ENCODE results near the gene CELSR1. TPM values are rescaled to one million over a fixed set of nuclear protein-coding genes. Genes with fewer than 3 reads are reported as not detected.

Gene CELSR1
- total RNA-seq, 1 experiment from 2014 or later, result 14.2 TPM

DNA sequence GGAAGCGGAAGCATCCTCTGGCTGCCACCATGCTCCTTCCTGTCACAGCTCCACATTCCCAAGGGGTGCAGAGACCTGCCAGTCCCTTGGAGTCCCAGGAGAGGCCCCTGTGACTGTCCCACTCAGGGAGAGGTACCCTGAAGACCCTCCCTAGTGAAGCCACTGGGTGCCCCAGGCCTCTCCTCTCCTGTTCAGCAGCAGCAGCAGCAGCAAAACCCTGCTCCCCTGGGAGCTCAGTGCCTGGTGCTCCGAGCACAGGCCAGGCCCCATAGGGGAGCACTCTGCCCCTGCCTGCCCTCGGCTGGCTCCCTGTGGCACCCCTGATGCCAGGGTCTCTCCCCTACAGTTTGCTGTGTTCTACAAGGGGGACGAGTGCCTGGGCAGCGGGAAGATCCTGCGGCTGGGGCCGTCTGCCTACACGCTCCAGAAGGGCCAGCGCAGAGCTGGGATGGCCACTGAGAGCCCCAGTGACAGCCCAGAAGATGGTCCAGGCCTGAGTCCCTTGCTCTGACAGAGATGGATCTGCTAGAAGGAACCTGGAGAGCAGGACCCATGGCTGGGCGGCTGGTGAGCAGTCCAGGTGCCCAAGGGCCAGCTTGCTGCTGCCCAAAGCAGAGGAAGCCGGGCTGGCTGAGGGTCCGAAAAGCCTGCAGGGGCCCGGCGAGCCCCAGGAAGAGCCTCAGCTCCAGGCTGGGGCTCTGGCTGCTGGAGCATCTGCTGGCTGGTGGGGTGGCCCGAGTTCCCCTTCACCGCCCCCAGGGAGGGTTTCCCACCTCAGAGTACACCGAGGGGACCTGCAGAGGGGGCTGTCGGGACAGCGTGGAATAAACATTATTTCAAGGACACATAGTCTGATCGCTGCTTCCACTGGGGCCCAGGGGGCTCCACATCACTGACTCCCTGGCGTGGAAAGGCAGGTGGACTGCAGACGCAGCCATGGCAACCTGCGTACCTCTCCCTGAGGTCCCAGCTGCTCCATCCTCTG is 180.6 kb downstream of the CELSR1 start:
- intact Hi-C loops (cut with micrococcal nuclease), result no loop called here
- ChIA-PET CTCF (no interaction called here), POLR2A (ENCODE audit: unreplicated experiment) (no interaction called here)
- Histone ChIP-seq H3K27me3 (ENCODE audit: low read length) (no peaks in the 10 kb centered on the region), H3K27ac (ENCODE audit: low read length) (no peak overlapping the region), H3K4me1 (ENCODE audit: insufficient read depth, low read length) (peaks cover 4% of the 10 kb centered on the region; the same call in 1 of the 2 replicates), H2AFZ (ENCODE audit: low read length) (no peak overlapping the region), H3K4me3 (ENCODE audit: low read length) (no peak overlapping the region), H3K9ac (ENCODE audit: low read length) (no peak overlapping the region), H3F3A (ENCODE audit: low read length, unreplicated experiment) (no peaks in the 10 kb centered on the region), H3K4me2 (ENCODE audit: low read length) (no peak overlapping the region), H3K9me2 (replicated peaks; ENCODE audit: low read length) (no peaks in the 10 kb centered on the region), H3K9me3 (ENCODE audit: low read length) (no peaks in the 10 kb centered on the region), H3K36me3 (ENCODE audit: low read depth, low read length) (peaks cover 15% of the 10 kb centered on the region), H4K20me1 (ENCODE audit: low read length) (no peaks in the 10 kb centered on the region), H3K79me2 (ENCODE audit: low read length) (no peaks in the 10 kb centered on the region)
- DNase-seq, result no peak
- BruUV-seq (replicated peaks), result no TSS peak
- TF ChIP-seq EZH2phosphoT487 (IDR thresholded peaks at IDR 0.05; ENCODE audit: borderline replicate concordance, low read length) (no peak), EZH2 (IDR thresholded peaks at IDR 0.05; ENCODE audit: low read length, unreplicated experiment) (no peak)
- TF ChIP-seq, protein P1, sequence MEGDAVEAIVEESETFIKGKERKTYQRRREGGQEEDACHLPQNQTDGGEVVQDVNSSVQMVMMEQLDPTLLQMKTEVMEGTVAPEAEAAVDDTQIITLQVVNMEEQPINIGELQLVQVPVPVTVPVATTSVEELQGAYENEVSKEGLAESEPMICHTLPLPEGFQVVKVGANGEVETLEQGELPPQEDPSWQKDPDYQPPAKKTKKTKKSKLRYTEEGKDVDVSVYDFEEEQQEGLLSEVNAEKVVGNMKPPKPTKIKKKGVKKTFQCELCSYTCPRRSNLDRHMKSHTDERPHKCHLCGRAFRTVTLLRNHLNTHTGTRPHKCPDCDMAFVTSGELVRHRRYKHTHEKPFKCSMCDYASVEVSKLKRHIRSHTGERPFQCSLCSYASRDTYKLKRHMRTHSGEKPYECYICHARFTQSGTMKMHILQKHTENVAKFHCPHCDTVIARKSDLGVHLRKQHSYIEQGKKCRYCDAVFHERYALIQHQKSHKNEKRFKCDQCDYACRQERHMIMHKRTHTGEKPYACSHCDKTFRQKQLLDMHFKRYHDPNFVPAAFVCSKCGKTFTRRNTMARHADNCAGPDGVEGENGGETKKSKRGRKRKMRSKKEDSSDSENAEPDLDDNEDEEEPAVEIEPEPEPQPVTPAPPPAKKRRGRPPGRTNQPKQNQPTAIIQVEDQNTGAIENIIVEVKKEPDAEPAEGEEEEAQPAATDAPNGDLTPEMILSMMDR (conservative IDR thresholded peaks at IDR 0.05; ENCODE audit: low read depth, low read length), result no peak
- ATAC-seq, result no peak

DNA sequence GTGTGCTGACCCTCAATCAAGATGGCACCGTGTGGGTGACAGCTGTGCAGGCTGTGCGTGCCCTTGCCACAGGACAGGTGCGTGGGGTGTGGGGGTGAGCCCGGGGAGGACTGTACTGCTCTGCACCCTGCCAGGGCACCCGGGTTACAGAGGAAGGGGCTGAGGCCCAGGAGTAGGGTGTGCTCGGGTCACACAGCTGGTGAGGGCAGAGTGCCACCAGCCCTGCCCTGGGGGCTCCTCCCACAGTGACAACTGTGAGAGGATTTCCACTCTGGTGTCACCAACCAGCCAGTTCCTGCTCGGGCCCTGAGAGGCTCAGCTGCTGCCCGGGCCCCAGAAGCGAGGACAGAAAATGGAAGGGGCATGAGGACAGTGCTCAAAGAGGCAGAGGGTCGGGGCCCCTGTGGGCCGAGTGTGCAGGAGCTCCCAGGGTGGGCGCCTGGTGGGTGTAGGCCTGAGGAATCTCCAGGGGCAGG is 181.4 kb downstream of the CELSR1 start:
- no TSS peak for BruUV-seq (replicated peaks)

More for the DNA sequence above, 181.4 kb downstream of the CELSR1 start:
- Histone ChIP-seq H3K36me3 (ENCODE audit: low read depth, low read length) (peaks cover 15% of the 10 kb centered on the region), H3K4me3 (ENCODE audit: low read length) (no peak overlapping the region), H3F3A (ENCODE audit: low read length, unreplicated experiment) (no peaks in the 10 kb centered on the region), H3K27ac (ENCODE audit: low read length) (no peak overlapping the region), H3K4me1 (ENCODE audit: insufficient read depth, low read length) (peaks cover 4% of the 10 kb centered on the region; the same call in 1 of the 2 replicates), H3K9me3 (ENCODE audit: low read length) (no peaks in the 10 kb centered on the region), H3K9me2 (replicated peaks; ENCODE audit: low read length) (no peaks in the 10 kb centered on the region), H3K9ac (ENCODE audit: low read length) (no peak overlapping the region), H3K27me3 (ENCODE audit: low read length) (no peaks in the 10 kb centered on the region), H4K20me1 (ENCODE audit: low read length) (no peaks in the 10 kb centered on the region), H3K79me2 (ENCODE audit: low read length) (no peaks in the 10 kb centered on the region), H2AFZ (ENCODE audit: low read length) (no peak overlapping the region), H3K4me2 (ENCODE audit: low read length) (no peak overlapping the region)
- ATAC-seq (no peak), DNase-seq (no peak)
- TF ChIP-seq EZH2 (IDR thresholded peaks at IDR 0.05; ENCODE audit: low read length, unreplicated experiment), result no peak
- TF ChIP-seq, protein P1 (conservative IDR thresholded peaks at IDR 0.05; ENCODE audit: low read depth, low read length), result no peak
- TF ChIP-seq EZH2phosphoT487 (IDR thresholded peaks at IDR 0.05; ENCODE audit: borderline replicate concordance, low read length), result no peak
- ChIA-PET CTCF (interaction anchor here (0.5 to 1.0 kb wide), 2 partner anchors 106 to 186 kb away, joined by 3 to 6 read pairs; no protein-coding TSS in a partner anchor), POLR2A (ENCODE audit: unreplicated experiment) (no interaction called here)
- intact Hi-C loops (cut with micrococcal nuclease), result no loop called here

All from PC-3 (cell line).